Neural crest cell (in vitro differentiated cells): Measurements from ENCODE around the gene SKP2. TPM values are rescaled to one million over a fixed set of nuclear protein-coding genes. Genes with fewer than 3 reads are reported as not detected.

ENCODE experiments used
- DNase-seq: peaks from one replicate; pipeline ENCODE4 v3.0.0; 2021; ENCODE audit warnings: low read depth, mixed read lengths, low spot score
- H3K27ac Mint-ChIP-seq: one replicate; pipeline ENCODE4 v1.8.0; 2021; ENCODE audit warnings: mild to moderate bottlenecking, mixed read lengths; ENCODE audit not compliant: unreplicated experiment
- H3K27me3 Mint-ChIP-seq: 2 replicates; pipeline ENCODE4 v1.8.0; 2021; ENCODE audit warnings: low read depth, mild to moderate bottlenecking, mixed read lengths
- H3K36me3 Mint-ChIP-seq: 2 replicates; pipeline ENCODE4 v1.8.0; 2021; ENCODE audit warnings: low read depth, mild to moderate bottlenecking, mixed read lengths
- H3K4me1 Mint-ChIP-seq: 2 replicates; pipeline ENCODE4 v1.8.0; 2021; ENCODE audit warnings: mixed read lengths
- H3K4me3 Mint-ChIP-seq: one replicate; pipeline ENCODE4 v1.8.0; 2021; ENCODE audit warnings: mild to moderate bottlenecking, mixed read lengths
- H3K9me3 Mint-ChIP-seq: 2 replicates; pipeline ENCODE4 v1.8.0; 2021; ENCODE audit warnings: mixed read lengths
- CTCF ChIP-seq: fragments of 200-600 bp; sonication (generic); conservative IDR thresholded peaks from 2 replicates; pipeline ENCODE4 v1.5.0; 2021; ENCODE audit warnings: antibody characterized with exemption, mild to moderate bottlenecking
- total RNA-seq: library from RNA; stranded (reverse); gene quantifications from 2 replicates; pipeline ENCODE4 v1.2.1, GENCODE V29; 2021

Gene SKP2
- total RNA-seq, 1 donor from 2014 or later = 147 TPM

DNA sequence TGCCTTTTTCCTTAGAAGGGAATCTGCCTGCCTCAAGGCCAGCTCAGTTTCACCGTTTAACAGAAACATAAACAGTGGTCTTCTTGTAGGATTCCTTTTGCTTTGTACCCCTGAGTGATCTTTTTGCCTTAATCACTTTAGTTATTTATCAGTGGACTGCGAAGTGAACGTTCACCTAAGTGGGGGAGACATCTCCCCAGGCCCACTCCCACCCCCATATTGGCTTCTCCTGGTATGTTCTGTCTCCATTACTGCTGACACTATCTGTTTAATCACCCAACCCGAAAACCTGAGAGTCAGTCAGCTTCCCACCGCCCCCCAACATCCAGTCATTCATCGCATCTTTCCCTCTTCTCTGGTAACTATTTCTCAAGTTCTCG, 1.4 kb downstream of the SKP2 start:
- DNase-seq = no peak
- Mint-ChIP-seq H3K9me3 (no peaks in the 10 kb centered on the region), H3K4me3 (peak overlapping the region; percentile 98), H3K27ac (no peak overlapping the region), H3K27me3 (no peaks in the 10 kb centered on the region), H3K36me3 (peaks cover 19% of the 10 kb centered on the region), H3K4me1 (peaks cover 43% of the 10 kb centered on the region)
- no peak for TF ChIP-seq CTCF

- no peak for DNase-seq
- Mint-ChIP-seq H3K27me3 (no peaks in the 10 kb centered on the region), H3K4me3 (peak overlapping the region; percentile 98), H3K9me3 (no peaks in the 10 kb centered on the region), H3K27ac (no peak overlapping the region), H3K36me3 (peaks cover 23% of the 10 kb centered on the region), H3K4me1 (peaks cover 47% of the 10 kb centered on the region)
- no peak for TF ChIP-seq CTCF
Measured at GRCh38 chr5:36153726-36154125, 1.8 kb downstream of the SKP2 start.

DNA sequence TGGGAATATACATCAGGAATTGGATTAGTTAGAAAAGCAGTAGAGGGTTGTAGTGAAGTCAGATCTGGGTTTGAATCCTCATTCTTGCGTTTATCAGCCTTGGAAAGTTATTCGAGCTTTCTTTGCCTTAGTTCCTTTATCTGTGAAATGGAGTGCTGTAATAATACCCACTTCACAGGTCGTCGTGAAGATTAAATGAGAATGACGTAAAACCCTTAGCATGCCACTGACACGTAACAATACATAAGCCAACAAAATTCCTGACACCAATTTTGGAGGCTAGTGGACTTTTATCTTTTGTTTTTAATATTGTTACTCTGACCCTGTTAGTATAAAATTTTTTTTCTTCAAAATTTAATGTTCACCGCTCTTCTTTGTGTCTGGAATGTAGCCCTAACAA, 3.4 kb downstream of the SKP2 start:
- Mint-ChIP-seq H3K27ac (no peak overlapping the region), H3K27me3 (no peaks in the 10 kb centered on the region), H3K4me1 (peaks cover 45% of the 10 kb centered on the region), H3K4me3 (peak overlapping the region; percentile 47), H3K36me3 (peaks cover 23% of the 10 kb centered on the region), H3K9me3 (no peaks in the 10 kb centered on the region)
- DNase-seq = no peak
- no peak for TF ChIP-seq CTCF

DNA sequence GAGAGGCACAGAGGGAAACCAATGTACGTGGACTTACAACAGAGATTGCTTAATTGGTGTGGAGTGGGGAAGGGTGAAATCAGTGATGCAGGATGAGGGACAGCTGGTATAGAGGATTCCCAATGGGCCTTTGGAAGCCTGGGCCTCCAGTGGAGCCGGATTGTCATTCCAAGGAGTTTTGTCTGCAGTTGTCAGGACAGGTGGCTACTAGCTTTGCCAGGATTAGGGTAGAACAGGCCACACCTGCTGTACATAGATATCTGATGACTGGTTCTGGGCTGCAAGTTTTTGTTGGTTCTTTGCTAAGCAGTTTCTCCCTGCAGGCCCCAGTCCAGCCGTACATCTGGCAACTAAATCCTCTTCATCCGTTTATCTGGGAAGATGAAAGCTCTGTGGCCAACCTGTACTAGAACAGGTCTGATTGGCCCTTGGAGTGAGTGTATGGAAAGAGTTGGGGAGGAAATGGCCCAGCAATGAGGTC, 4.2 kb downstream of the SKP2 start:
- TF ChIP-seq CTCF = no peak
- no peaks in the 10 kb centered on the region for H3K27me3 Mint-ChIP-seq
- peaks cover 23% of the 10 kb centered on the region for H3K36me3 Mint-ChIP-seq
- DNase-seq = no peak
- peaks cover 37% of the 10 kb centered on the region for H3K4me1 Mint-ChIP-seq
- no peaks in the 10 kb centered on the region for H3K9me3 Mint-ChIP-seq
- H3K4me3 Mint-ChIP-seq = peak overlapping the region; percentile 41
- no peak overlapping the region for H3K27ac Mint-ChIP-seq

DNA sequence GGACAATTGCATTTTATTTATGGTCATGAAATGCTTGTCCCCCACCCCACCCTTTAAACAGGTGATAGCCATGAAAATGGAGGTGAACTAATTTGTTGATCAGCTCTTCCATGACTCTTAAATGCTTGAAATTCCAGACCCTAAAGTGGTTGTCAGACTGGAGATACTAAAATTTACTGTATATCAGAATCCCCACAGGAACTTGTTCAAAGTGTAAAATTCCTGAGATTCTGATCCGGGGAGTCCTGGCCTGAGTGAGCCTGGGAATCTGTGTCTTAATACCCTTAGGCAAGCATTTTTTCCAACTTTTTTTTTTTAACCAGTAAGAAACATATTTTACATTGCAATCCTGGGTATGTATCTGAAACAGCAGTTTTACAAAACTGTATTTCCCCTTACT, 4.7 kb downstream of the SKP2 start:
- no peak for DNase-seq
- Mint-ChIP-seq H3K27me3 (no peaks in the 10 kb centered on the region), H3K36me3 (peaks cover 28% of the 10 kb centered on the region), H3K4me1 (peaks cover 37% of the 10 kb centered on the region), H3K9me3 (no peaks in the 10 kb centered on the region), H3K4me3 (peak overlapping the region; percentile 41), H3K27ac (no peak overlapping the region)
- no peak for TF ChIP-seq CTCF

- H3K36me3 Mint-ChIP-seq = peaks cover 40% of the 10 kb centered on the region
- no peaks in the 10 kb centered on the region for H3K9me3 Mint-ChIP-seq
- H3K27ac Mint-ChIP-seq = no peak overlapping the region
Measured at GRCh38 chr5:36158144-36158543, 6.2 kb downstream of the SKP2 start.

More at GRCh38 chr5:36158144-36158543, 6.2 kb downstream of the SKP2 start:
- Mint-ChIP-seq H3K4me1 (peaks cover 34% of the 10 kb centered on the region), H3K4me3 (peak overlapping the region; percentile 41), H3K27me3 (no peaks in the 10 kb centered on the region)
- no peak for DNase-seq
- TF ChIP-seq CTCF = no peak
